Mononuclear cell (primary cell): ENCODE results near the gene THUMPD3. TPM values are rescaled to one million over a fixed set of nuclear protein-coding genes. Genes with fewer than 3 reads are reported as not detected.

Source experiments
- H3K27me3 ChIP-seq: 2 replicates; pipeline ENCODE4 v1.6.0; 2011; ENCODE audit warnings: low read length, control low read depth; ENCODE audit not compliant: insufficient read depth
- H3K4me1 ChIP-seq: 2 replicates; pipeline ENCODE4 v1.5.1; 2011; ENCODE audit warnings: mild to moderate bottlenecking, low read length, control low read depth; ENCODE audit not compliant: insufficient read depth
- H3K4me3 ChIP-seq: 2 replicates; pipeline ENCODE4 v1.5.1; 2011; ENCODE audit warnings: mild to moderate bottlenecking, low read length, moderate library complexity
- H3K9me3 ChIP-seq: 2 replicates; pipeline ENCODE4 v1.5.1; 2011; ENCODE audit warnings: low read depth, mild to moderate bottlenecking, control low read depth, low read length
- total RNA-seq: library from RNA; depleted of rRNA; stranded (reverse); fragments of >200 nt; gene quantifications from one replicate; pipeline ENCODE4 v1.2.3, GENCODE V29; 2012

The THUMPD3 gene
- total RNA-seq, 1 donor: 62.0 TPM

GRCh38 chr3:9399337-9399703 is 36.5 kb downstream of the THUMPD3 start:
- peaks cover 50% of the 10 kb centered on the region for H3K4me1 ChIP-seq
- no peaks in the 10 kb centered on the region for H3K9me3 ChIP-seq
- H3K27me3 ChIP-seq: no peaks in the 10 kb centered on the region
- H3K4me3 ChIP-seq: peak overlapping the region; percentile 94

GRCh38 chr3:9399746-9400145 is 36.9 kb downstream of the THUMPD3 start:
- H3K27me3 ChIP-seq: no peaks in the 10 kb centered on the region
- no peak overlapping the region for H3K4me3 ChIP-seq
- peaks cover 49% of the 10 kb centered on the region for H3K4me1 ChIP-seq
- H3K9me3 ChIP-seq: no peaks in the 10 kb centered on the region

GRCh38 chr3:9400616-9401015 is 37.8 kb downstream of the THUMPD3 start:
- H3K9me3 ChIP-seq: no peaks in the 10 kb centered on the region
- H3K27me3 ChIP-seq: no peaks in the 10 kb centered on the region
- H3K4me3 ChIP-seq: no peak overlapping the region
- peaks cover 41% of the 10 kb centered on the region for H3K4me1 ChIP-seq

- Histone ChIP-seq H3K9me3 (no peaks in the 10 kb centered on the region), H3K4me3 (no peak overlapping the region), H3K27me3 (no peaks in the 10 kb centered on the region), H3K4me1 (peaks cover 38% of the 10 kb centered on the region)
Observed at GRCh38 chr3:9401986-9402385, 39.1 kb downstream of the THUMPD3 start.

GRCh38 chr3:9402410-9403228 is 39.8 kb downstream of the THUMPD3 start:
- no peaks in the 10 kb centered on the region for H3K27me3 ChIP-seq
- peaks cover 41% of the 10 kb centered on the region for H3K4me1 ChIP-seq
- H3K4me3 ChIP-seq: no peak overlapping the region
- H3K9me3 ChIP-seq: no peaks in the 10 kb centered on the region

- Histone ChIP-seq H3K4me1 (peaks cover 41% of the 10 kb centered on the region), H3K9me3 (no peaks in the 10 kb centered on the region), H3K27me3 (no peaks in the 10 kb centered on the region), H3K4me3 (no peak overlapping the region)
Observed at GRCh38 chr3:9403463-9403862, 40.6 kb downstream of the THUMPD3 start.

- Histone ChIP-seq H3K27me3 (no peaks in the 10 kb centered on the region), H3K9me3 (no peaks in the 10 kb centered on the region), H3K4me3 (no peak overlapping the region), H3K4me1 (peaks cover 32% of the 10 kb centered on the region)
Observed at GRCh38 chr3:9404680-9405079, 41.8 kb downstream of the THUMPD3 start.

- Histone ChIP-seq H3K9me3 (no peaks in the 10 kb centered on the region), H3K4me3 (no peak overlapping the region), H3K4me1 (peaks cover 34% of the 10 kb centered on the region), H3K27me3 (no peaks in the 10 kb centered on the region)
Observed at GRCh38 chr3:9405756-9406155, 42.9 kb downstream of the THUMPD3 start.

- Histone ChIP-seq H3K27me3 (no peaks in the 10 kb centered on the region), H3K4me3 (no peak overlapping the region), H3K4me1 (peaks cover 35% of the 10 kb centered on the region), H3K9me3 (no peaks in the 10 kb centered on the region)
Observed at GRCh38 chr3:9406856-9407626, 44.2 kb downstream of the THUMPD3 start.

- peaks cover 36% of the 10 kb centered on the region for H3K4me1 ChIP-seq
- no peaks in the 10 kb centered on the region for H3K27me3 ChIP-seq
- no peak overlapping the region for H3K4me3 ChIP-seq
- H3K9me3 ChIP-seq: no peaks in the 10 kb centered on the region
Observed at GRCh38 chr3:9408061-9408460, 45.2 kb downstream of the THUMPD3 start.

GRCh38 chr3:9408546-9408945 is 45.7 kb downstream of the THUMPD3 start:
- Histone ChIP-seq H3K27me3 (no peaks in the 10 kb centered on the region), H3K9me3 (no peaks in the 10 kb centered on the region), H3K4me1 (peaks cover 34% of the 10 kb centered on the region), H3K4me3 (no peak overlapping the region)

GRCh38 chr3:9409981-9410854 is 47.4 kb downstream of the THUMPD3 start:
- no peak overlapping the region for H3K4me3 ChIP-seq
- H3K4me1 ChIP-seq: peaks cover 31% of the 10 kb centered on the region
- H3K9me3 ChIP-seq: no peaks in the 10 kb centered on the region
- H3K27me3 ChIP-seq: no peaks in the 10 kb centered on the region

GRCh38 chr3:9411302-9411701 is 48.4 kb downstream of the THUMPD3 start:
- Histone ChIP-seq H3K4me3 (no peak overlapping the region), H3K27me3 (no peaks in the 10 kb centered on the region), H3K4me1 (peaks cover 39% of the 10 kb centered on the region), H3K9me3 (no peaks in the 10 kb centered on the region)

- Histone ChIP-seq H3K4me3 (no peak overlapping the region), H3K9me3 (no peaks in the 10 kb centered on the region), H3K4me1 (peaks cover 33% of the 10 kb centered on the region), H3K27me3 (no peaks in the 10 kb centered on the region)
Observed at GRCh38 chr3:9412293-9412692, 49.4 kb downstream of the THUMPD3 start.

- Histone ChIP-seq H3K4me1 (peaks cover 29% of the 10 kb centered on the region), H3K9me3 (no peaks in the 10 kb centered on the region), H3K27me3 (no peaks in the 10 kb centered on the region), H3K4me3 (no peak overlapping the region)
Observed at GRCh38 chr3:9414826-9415225, 52.0 kb downstream of the THUMPD3 start.
